Liver (tissue), 9 donors: Measurements from ENCODE around the gene TFAP2A. TPM values are rescaled to one million over a fixed set of nuclear protein-coding genes. Genes with fewer than 3 reads are reported as not detected.

Experiments used
- DNase-seq: peaks from one replicate; pipeline ENCODE4 v3.0.0-alpha.2; 2017; ENCODE audit warnings: low spot score
- H3K27ac ChIP-seq, 2 donors: one replicate each; pipeline ENCODE4 v1.7.0; 2013; ENCODE audit warnings: inconsistent platforms in 2 of 2, low read length in 2 of 2, control low read depth in 1 of 2, low read depth in 1 of 2, mild to moderate bottlenecking in 1 of 2
- H3K27me3 ChIP-seq, 4 donors: one replicate each; pipeline versions ENCODE4 v1.6.1 to v1.7.0; 2013; ENCODE audit warnings: low read length in 3 of 4, inconsistent platforms in 1 of 4, mild to moderate bottlenecking in 1 of 4, moderate library complexity in 1 of 4; ENCODE audit not compliant: control insufficient read depth in 4 of 4, insufficient read depth in 4 of 4
- H3K36me3 ChIP-seq, 4 donors: one replicate each; pipeline versions ENCODE4 v1.6.1 to v1.7.0; 2013; ENCODE audit warnings: low read length in 3 of 4, mild to moderate bottlenecking in 3 of 4, low read depth in 1 of 4, moderate library complexity in 1 of 4; ENCODE audit not compliant: control insufficient read depth in 4 of 4, insufficient read depth in 3 of 4
- H3K4me1 ChIP-seq, 4 donors: one replicate each; pipeline versions ENCODE4 v1.6.1 to v1.7.0; 2013; ENCODE audit warnings: low read length in 3 of 4, mild to moderate bottlenecking in 3 of 4, moderate library complexity in 1 of 4; ENCODE audit not compliant: control insufficient read depth in 4 of 4, insufficient read depth in 4 of 4
- H3K4me3 ChIP-seq, 3 donors: one replicate each; pipeline versions ENCODE4 v1.6.1 to v1.7.0; 2013; ENCODE audit warnings: low read length in 3 of 3, control low read depth in 1 of 3, low read depth in 1 of 3, mild to moderate bottlenecking in 1 of 3
- H3K9ac ChIP-seq, 2 donors: one replicate each; pipeline ENCODE4 v1.7.0; 2013; ENCODE audit warnings: low read length in 2 of 2, mild to moderate bottlenecking in 2 of 2, moderate library complexity in 2 of 2, control low read depth in 1 of 2, low read depth in 1 of 2
- H3K9me3 ChIP-seq, 4 donors: one replicate each; pipeline versions ENCODE4 v1.6.1 to v1.7.0; 2013; ENCODE audit warnings: low read length in 3 of 4; ENCODE audit not compliant: control insufficient read depth in 4 of 4
- FOXA1 ChIP-seq: IDR thresholded peaks from 2 replicates; pipeline ENCODE4 v1.6.1; 2016; ENCODE audit warnings: antibody characterized with exemption
- FOXA2 ChIP-seq: IDR thresholded peaks from 2 replicates; pipeline ENCODE4 v1.6.1; 2016; ENCODE audit warnings: antibody characterized with exemption
- HNF4A ChIP-seq, 2 donors: conservative IDR thresholded peaks; 2 replicates each; pipeline ENCODE4 v1.6.1; 2016; ENCODE audit warnings: antibody characterized with exemption in 2 of 2, mild to moderate bottlenecking in 2 of 2
- HNF4G ChIP-seq: IDR thresholded peaks from 2 replicates; pipeline ENCODE4 v1.6.1; 2016; ENCODE audit warnings: antibody characterized with exemption
- JUND ChIP-seq, 2 donors: IDR thresholded peaks; 2 replicates each; pipeline ENCODE4 v1.6.1; 2016; ENCODE audit warnings: antibody characterized with exemption in 2 of 2
- NR2F2 ChIP-seq: IDR thresholded peaks from 2 replicates; pipeline ENCODE4 v1.6.1; 2016; ENCODE audit warnings: antibody characterized with exemption
- RAD21 ChIP-seq, 2 donors: IDR thresholded peaks; 2 replicates each; pipeline ENCODE4 v1.6.1; 2016; ENCODE audit warnings: antibody characterized with exemption in 2 of 2, mild to moderate bottlenecking in 2 of 2
- RXRA ChIP-seq, 2 donors: IDR thresholded peaks; 2 replicates each; pipeline ENCODE4 v1.6.1; 2017 to 2018; ENCODE audit warnings: antibody characterized with exemption in 2 of 2, mild to moderate bottlenecking in 1 of 2
- TAF1 ChIP-seq: conservative IDR thresholded peaks from 2 replicates; pipeline ENCODE4 v1.6.1; 2016; ENCODE audit warnings: antibody characterized with exemption, mild to moderate bottlenecking
- YY1 ChIP-seq: IDR thresholded peaks from 2 replicates; pipeline ENCODE4 v1.6.1; 2016; ENCODE audit warnings: antibody characterized with exemption, mild to moderate bottlenecking
- WGBS: extraction: QIAGEN DNeasy Blood & Tissue Kit; methylation state at CpG from one replicate; pipeline ENCODE4 v1.1.7; 2013; 5-methylcytosine and 5-hydroxymethylcytosine counted together
- polyA plus RNA-seq, 2 donors: library from polyadenylated mRNA; stranded (reverse) in 1 of 2; unstranded in 1 of 2; fragments of 200-250 nt in 1 of 2; fragments of >200 nt in 1 of 2; fragmentation: Nextera tagmentation in 1 of 2; extraction: Ambion mirVana in 1 of 2; gene quantifications; one replicate each; pipeline versions ENCODE4 v1.2.1 to v1.2.3, GENCODE V29; 2013 to 2015
- total RNA-seq, 2 donors: library from RNA; depleted of rRNA; stranded (reverse); fragments of >200 nt; gene quantifications; one replicate each; pipeline ENCODE4 v1.2.3, GENCODE V29; 2014
- TF ChIP-seq, protein P1 (sequence below): IDR thresholded peaks from 2 replicates; pipeline ENCODE4 v1.6.1; 2016; ENCODE audit warnings: antibody characterized with exemption
- TF ChIP-seq, protein P2 (sequence below): IDR thresholded peaks from 2 replicates; pipeline ENCODE4 v1.6.1; 2016; ENCODE audit warnings: antibody characterized with exemption
- TF ChIP-seq, protein P3 (sequence below): fragments of 150-350 bp; IDR thresholded peaks from 2 replicates; pipeline ENCODE4 v1.5.1; 2017; ENCODE audit warnings: improper control_type of control experiment, low read depth, low read length; ENCODE audit not compliant: missing input control
- TF ChIP-seq, protein P4 (sequence below): IDR thresholded peaks from 2 replicates; pipeline ENCODE4 v1.6.1; 2016; ENCODE audit warnings: antibody characterized with exemption
- TF ChIP-seq, protein P5 (sequence below): IDR thresholded peaks from 2 replicates; pipeline ENCODE4 v1.6.1; 2016; ENCODE audit warnings: antibody characterized with exemption, mild to moderate bottlenecking
- donor health status: healthy.
- donor health status: healthy.
- donor health status: healthy.
- donor health status: healthy.
- donor health status: healthy.

TFAP2A gene
- total and polyA plus RNA-seq, 4 donors: 0.03 to 0.08 TPM; not detected in 2

DNA sequence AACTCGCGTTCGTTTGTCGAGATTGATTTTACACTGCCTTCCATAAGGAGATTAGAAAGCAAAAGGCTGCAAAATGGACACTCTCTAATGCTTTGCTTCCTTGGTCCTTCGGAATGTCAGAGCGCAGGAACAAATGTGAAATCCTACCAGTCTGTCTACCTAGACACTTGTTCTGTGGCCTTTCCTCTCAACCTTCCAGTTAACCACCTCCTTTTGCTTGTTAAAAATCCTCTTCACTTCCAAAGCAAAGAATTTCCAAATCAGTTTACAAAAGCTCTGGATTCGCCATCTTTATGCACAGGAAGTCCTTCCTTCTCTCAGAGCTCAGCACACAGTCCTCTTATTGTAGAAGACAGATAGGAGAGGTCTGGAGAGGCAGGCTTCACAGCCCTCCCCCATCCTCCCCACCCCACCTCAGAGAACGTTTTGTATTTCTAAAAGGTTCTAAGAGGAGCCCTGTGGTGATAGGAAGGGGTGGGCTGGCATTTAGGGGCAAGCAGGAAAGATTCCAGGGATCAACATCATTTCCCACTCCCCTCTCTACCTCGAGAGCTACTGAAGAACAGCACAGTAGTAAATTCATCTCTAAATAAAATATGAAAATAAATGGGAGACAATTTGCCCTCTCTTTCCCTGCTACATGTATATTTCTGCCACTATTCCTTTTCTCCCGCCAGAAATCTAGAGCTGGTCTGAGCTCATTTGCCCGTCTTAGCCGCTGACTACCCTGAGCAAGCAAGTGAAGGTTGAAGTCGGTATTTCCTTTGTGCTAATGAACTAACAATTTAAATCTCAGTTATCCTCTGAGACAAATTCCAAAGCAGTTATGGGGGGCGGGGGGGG is 18.9 kb downstream of the TFAP2A start:
- DNase-seq: no peak
- Histone ChIP-seq H3K4me3 (no peak overlapping the region), H3K27ac (no peak overlapping the region), H3K36me3 (no peaks in the 10 kb centered on the region), H3K9me3 (peaks cover 0 to 3% (median 0%) of the 10 kb centered on the region in 4 donors), H3K27me3 (peaks cover 8 to 39% (median 22%) of the 10 kb centered on the region in 4 donors), H3K9ac (no peak overlapping the region), H3K4me1 (no peaks in the 10 kb centered on the region)
- TF ChIP-seq RAD21 (IDR thresholded peaks at IDR 0.05): no peak
- TF ChIP-seq, protein P1, sequence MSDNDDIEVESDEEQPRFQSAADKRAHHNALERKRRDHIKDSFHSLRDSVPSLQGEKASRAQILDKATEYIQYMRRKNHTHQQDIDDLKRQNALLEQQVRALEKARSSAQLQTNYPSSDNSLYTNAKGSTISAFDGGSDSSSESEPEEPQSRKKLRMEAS: no peak
- TF ChIP-seq, protein P2, sequence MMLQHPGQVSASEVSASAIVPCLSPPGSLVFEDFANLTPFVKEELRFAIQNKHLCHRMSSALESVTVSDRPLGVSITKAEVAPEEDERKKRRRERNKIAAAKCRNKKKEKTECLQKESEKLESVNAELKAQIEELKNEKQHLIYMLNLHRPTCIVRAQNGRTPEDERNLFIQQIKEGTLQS: no peak
- TF ChIP-seq FOXA1: no peak
- no peak for TF ChIP-seq HNF4A (conservative IDR thresholded peaks at IDR 0.05)
- no peak for TF ChIP-seq NR2F2
- TF ChIP-seq RXRA (IDR thresholded peaks at IDR 0.05): no peak
- TF ChIP-seq, protein P3, sequence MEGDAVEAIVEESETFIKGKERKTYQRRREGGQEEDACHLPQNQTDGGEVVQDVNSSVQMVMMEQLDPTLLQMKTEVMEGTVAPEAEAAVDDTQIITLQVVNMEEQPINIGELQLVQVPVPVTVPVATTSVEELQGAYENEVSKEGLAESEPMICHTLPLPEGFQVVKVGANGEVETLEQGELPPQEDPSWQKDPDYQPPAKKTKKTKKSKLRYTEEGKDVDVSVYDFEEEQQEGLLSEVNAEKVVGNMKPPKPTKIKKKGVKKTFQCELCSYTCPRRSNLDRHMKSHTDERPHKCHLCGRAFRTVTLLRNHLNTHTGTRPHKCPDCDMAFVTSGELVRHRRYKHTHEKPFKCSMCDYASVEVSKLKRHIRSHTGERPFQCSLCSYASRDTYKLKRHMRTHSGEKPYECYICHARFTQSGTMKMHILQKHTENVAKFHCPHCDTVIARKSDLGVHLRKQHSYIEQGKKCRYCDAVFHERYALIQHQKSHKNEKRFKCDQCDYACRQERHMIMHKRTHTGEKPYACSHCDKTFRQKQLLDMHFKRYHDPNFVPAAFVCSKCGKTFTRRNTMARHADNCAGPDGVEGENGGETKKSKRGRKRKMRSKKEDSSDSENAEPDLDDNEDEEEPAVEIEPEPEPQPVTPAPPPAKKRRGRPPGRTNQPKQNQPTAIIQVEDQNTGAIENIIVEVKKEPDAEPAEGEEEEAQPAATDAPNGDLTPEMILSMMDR: no peak
- TF ChIP-seq JUND (IDR thresholded peaks at IDR 0.05): no peak
- TF ChIP-seq, protein P4, sequence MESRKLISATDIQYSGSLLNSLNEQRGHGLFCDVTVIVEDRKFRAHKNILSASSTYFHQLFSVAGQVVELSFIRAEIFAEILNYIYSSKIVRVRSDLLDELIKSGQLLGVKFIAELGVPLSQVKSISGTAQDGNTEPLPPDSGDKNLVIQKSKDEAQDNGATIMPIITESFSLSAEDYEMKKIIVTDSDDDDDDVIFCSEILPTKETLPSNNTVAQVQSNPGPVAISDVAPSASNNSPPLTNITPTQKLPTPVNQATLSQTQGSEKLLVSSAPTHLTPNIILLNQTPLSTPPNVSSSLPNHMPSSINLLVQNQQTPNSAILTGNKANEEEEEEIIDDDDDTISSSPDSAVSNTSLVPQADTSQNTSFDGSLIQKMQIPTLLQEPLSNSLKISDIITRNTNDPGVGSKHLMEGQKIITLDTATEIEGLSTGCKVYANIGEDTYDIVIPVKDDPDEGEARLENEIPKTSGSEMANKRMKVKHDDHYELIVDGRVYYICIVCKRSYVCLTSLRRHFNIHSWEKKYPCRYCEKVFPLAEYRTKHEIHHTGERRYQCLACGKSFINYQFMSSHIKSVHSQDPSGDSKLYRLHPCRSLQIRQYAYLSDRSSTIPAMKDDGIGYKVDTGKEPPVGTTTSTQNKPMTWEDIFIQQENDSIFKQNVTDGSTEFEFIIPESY: no peak
- TF ChIP-seq YY1: no peak
- TF ChIP-seq HNF4G: no peak
- TF ChIP-seq FOXA2: no peak
- TF ChIP-seq, protein P5, sequence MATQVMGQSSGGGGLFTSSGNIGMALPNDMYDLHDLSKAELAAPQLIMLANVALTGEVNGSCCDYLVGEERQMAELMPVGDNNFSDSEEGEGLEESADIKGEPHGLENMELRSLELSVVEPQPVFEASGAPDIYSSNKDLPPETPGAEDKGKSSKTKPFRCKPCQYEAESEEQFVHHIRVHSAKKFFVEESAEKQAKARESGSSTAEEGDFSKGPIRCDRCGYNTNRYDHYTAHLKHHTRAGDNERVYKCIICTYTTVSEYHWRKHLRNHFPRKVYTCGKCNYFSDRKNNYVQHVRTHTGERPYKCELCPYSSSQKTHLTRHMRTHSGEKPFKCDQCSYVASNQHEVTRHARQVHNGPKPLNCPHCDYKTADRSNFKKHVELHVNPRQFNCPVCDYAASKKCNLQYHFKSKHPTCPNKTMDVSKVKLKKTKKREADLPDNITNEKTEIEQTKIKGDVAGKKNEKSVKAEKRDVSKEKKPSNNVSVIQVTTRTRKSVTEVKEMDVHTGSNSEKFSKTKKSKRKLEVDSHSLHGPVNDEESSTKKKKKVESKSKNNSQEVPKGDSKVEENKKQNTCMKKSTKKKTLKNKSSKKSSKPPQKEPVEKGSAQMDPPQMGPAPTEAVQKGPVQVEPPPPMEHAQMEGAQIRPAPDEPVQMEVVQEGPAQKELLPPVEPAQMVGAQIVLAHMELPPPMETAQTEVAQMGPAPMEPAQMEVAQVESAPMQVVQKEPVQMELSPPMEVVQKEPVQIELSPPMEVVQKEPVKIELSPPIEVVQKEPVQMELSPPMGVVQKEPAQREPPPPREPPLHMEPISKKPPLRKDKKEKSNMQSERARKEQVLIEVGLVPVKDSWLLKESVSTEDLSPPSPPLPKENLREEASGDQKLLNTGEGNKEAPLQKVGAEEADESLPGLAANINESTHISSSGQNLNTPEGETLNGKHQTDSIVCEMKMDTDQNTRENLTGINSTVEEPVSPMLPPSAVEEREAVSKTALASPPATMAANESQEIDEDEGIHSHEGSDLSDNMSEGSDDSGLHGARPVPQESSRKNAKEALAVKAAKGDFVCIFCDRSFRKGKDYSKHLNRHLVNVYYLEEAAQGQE: no peak
- no peak for TF ChIP-seq TAF1
- WGBS: 10% methylated on average over 14 of the region's 14 CpGs
